ENCODE data around the gene FOXM1. TPM values are rescaled to one million over a fixed set of nuclear protein-coding genes. Genes with fewer than 3 reads are reported as not detected.

FOXM1 gene
- total and polyA plus RNA-seq, 2 of the 13 experiments (the other 11 are each of a cell fraction or from before 2014, with no cell fraction given): 17.1 to 25.9 TPM

DNA sequence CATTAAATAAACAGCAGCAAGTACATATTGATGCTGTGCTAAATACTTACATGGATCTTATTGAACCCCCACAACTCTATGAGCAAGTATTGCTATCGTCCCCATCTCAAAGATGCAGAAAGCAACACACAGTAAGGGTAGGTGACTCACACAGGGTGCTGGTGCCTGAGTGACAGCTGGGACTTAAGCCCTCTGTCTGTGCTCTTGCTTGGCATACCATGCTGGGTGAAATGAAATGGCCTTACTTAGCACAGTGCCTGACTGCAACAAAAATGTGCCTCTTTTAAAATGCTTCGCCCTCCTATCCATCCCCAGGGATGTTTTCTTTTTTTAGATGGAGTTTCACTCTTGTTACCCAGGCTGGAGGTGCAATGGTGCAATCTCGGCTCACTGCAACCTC lies 20.9 kb downstream of the FOXM1 start (continued):
- TF ChIP-seq, protein P1, sequence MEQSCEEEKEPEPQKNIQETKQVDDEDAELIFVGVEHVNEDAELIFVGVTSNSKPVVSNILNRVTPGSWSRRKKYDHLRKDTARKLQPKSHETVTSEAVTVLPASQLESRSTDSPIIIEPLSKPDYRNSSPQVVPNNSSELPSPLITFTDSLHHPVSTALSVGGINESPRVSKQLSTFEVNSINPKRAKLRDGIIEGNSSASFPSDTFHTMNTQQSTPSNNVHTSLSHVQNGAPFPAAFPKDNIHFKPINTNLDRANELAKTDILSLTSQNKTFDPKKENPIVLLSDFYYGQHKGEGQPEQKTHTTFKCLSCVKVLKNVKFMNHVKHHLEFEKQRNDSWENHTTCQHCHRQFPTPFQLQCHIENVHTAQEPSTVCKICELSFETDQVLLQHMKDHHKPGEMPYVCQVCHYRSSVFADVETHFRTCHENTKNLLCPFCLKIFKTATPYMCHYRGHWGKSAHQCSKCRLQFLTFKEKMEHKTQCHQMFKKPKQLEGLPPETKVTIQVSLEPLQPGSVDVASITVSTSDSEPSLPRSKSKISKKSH (CRISPR knock-in tag; IDR thresholded peaks at IDR 0.05; ENCODE audit: borderline replicate concordance): no peak

DNA sequence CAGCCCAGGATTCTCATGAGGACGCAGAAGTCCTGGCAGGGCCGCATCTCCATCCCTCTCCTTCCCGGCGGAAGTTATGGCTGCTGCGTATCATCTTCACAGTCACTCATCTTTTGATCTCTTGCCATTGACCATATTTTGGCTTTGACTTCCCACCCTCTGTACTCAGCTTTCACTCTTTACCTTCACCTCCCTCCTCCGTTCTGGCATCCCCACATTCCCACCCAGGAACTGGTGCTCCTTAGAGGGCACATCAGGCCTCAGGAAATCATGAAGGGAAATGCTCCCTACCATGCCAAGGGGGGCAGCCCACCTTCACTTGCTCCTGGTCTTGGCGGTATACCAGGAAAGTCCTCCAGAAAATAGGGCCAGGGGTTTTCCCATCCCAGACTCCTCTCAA lies 21.4 kb downstream of the FOXM1 start:
- no peak for FAIRE-seq
- H3K9me3 ChIP-seq (ENCODE audit: low read length): no peaks in the 10 kb centered on the region
- no TSS peak for BruUV-seq (replicated peaks)
- peaks cover 13% of the 10 kb centered on the region for H3K4me1 ChIP-seq (ENCODE audit: insufficient read depth, low read length)
- intact Hi-C loops (cut with micrococcal nuclease; ENCODE audit: unreplicated experiment) (no loop called here), in situ Hi-C loops (cut with HindIII; ENCODE audit: extremely low pct_ligation_motif_present, low pct_unique_long_range_greater_than_20kb) (no loop called here)
- H4K20me1 ChIP-seq (ENCODE audit: insufficient read depth, low read length): no peaks in the 10 kb centered on the region
- H3K4me3 ChIP-seq (replicated peaks in 1 of 3; ENCODE audit: insufficient read depth in 1 of 3, low read depth in 2 of 3, low read length in 3 of 3): no peak overlapping the region
- CTCF ChIA-PET (ENCODE audit: low intra/inter-chr PET ratio, low total read pairs): no interaction called here
- ATAC-seq: no peak
- POLR2A ChIA-PET: no interaction called here
- no peak overlapping the region for H2AFZ ChIP-seq (ENCODE audit: low read length)
- H3K79me2 ChIP-seq (ENCODE audit: insufficient read depth, low read length): no peaks in the 10 kb centered on the region
- WGBS (ENCODE audit: low lambda C conversion rate): 96% methylated on average over 7 of the region's 7 CpGs
- H3K36me3 ChIP-seq (replicated peaks in 1 of 2; ENCODE audit: control insufficient read depth in 1 of 2, insufficient read depth in 2 of 2, low read length in 2 of 2): peaks cover 4 to 27% of the 10 kb centered on the region in 2 experiments
- no peak overlapping the region for H3K4me2 ChIP-seq (ENCODE audit: low read depth, low read length)
- no peak overlapping the region for H3K9ac ChIP-seq (ENCODE audit: insufficient read depth, low read depth, low read length)
- no peak overlapping the region for H3K27ac ChIP-seq (ENCODE audit: extremely low read length, insufficient read depth, low read length)
- DNase-seq (ENCODE audit: low spot score): no peak
- no peaks in the 10 kb centered on the region for H3K27me3 ChIP-seq (ENCODE audit: control insufficient read depth in 1 of 2, insufficient read depth in 2 of 2, low read length in 2 of 2)
- TF ChIP-seq FOXA1 (IDR thresholded peaks at IDR 0.05): no peak
- no peak for TF ChIP-seq FOXA1 (CRISPR knock-in tag; IDR thresholded peaks at IDR 0.05)
- TF ChIP-seq, protein P2, sequence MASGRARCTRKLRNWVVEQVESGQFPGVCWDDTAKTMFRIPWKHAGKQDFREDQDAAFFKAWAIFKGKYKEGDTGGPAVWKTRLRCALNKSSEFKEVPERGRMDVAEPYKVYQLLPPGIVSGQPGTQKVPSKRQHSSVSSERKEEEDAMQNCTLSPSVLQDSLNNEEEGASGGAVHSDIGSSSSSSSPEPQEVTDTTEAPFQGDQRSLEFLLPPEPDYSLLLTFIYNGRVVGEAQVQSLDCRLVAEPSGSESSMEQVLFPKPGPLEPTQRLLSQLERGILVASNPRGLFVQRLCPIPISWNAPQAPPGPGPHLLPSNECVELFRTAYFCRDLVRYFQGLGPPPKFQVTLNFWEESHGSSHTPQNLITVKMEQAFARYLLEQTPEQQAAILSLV (CRISPR knock-in tag; IDR thresholded peaks at IDR 0.05; ENCODE audit: borderline replicate concordance): no peak
- TF ChIP-seq NFYB (CRISPR knock-in tag; IDR thresholded peaks at IDR 0.05): no peak
- TF ChIP-seq JARID2 (CRISPR knock-in tag; IDR thresholded peaks at IDR 0.05; ENCODE audit: insufficient replicate concordance): no peak
- TF ChIP-seq ZNF451 (CRISPR knock-in tag; IDR thresholded peaks at IDR 0.05): no peak
- no peak for TF ChIP-seq SCMH1 (CRISPR knock-in tag; IDR thresholded peaks at IDR 0.05; ENCODE audit: borderline replicate concordance)
- TF ChIP-seq MBD4 (IDR thresholded peaks at IDR 0.05; ENCODE audit: borderline replicate concordance, low read length): no peak
- no peak for TF ChIP-seq ZNF841 (CRISPR knock-in tag; IDR thresholded peaks at IDR 0.05; ENCODE audit: borderline replicate concordance)
- TF ChIP-seq GATA4 (IDR thresholded peaks at IDR 0.05; ENCODE audit: borderline replicate concordance, low read depth): no peak
- no peak for TF ChIP-seq SRSF1 (optimal IDR thresholded peaks at IDR 0.05; ENCODE audit: low read depth, low read length)
- TF ChIP-seq TBP (CRISPR knock-in tag; IDR thresholded peaks at IDR 0.05): no peak
- TF ChIP-seq RBM22 (optimal IDR thresholded peaks at IDR 0.05; ENCODE audit: low read length): no peak
- no peak for TF ChIP-seq FOXP1 (IDR thresholded peaks at IDR 0.05)
- no peak for TF ChIP-seq FOXP1 (CRISPR knock-in tag; IDR thresholded peaks at IDR 0.05)
- TF ChIP-seq, protein P3, sequence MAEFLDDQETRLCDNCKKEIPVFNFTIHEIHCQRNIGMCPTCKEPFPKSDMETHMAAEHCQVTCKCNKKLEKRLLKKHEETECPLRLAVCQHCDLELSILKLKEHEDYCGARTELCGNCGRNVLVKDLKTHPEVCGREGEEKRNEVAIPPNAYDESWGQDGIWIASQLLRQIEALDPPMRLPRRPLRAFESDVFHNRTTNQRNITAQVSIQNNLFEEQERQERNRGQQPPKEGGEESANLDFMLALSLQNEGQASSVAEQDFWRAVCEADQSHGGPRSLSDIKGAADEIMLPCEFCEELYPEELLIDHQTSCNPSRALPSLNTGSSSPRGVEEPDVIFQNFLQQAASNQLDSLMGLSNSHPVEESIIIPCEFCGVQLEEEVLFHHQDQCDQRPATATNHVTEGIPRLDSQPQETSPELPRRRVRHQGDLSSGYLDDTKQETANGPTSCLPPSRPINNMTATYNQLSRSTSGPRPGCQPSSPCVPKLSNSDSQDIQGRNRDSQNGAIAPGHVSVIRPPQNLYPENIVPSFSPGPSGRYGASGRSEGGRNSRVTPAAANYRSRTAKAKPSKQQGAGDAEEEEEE (CRISPR knock-in tag; IDR thresholded peaks at IDR 0.05; ENCODE audit: borderline replicate concordance): no peak
- TF ChIP-seq STAG1 (CRISPR knock-in tag; IDR thresholded peaks at IDR 0.05): no peak
- TF ChIP-seq ARNT2 (CRISPR knock-in tag; IDR thresholded peaks at IDR 0.05; ENCODE audit: low read depth): no peak
- no peak for TF ChIP-seq ZNF44 (CRISPR knock-in tag; IDR thresholded peaks at IDR 0.05)
- TF ChIP-seq, protein P4, sequence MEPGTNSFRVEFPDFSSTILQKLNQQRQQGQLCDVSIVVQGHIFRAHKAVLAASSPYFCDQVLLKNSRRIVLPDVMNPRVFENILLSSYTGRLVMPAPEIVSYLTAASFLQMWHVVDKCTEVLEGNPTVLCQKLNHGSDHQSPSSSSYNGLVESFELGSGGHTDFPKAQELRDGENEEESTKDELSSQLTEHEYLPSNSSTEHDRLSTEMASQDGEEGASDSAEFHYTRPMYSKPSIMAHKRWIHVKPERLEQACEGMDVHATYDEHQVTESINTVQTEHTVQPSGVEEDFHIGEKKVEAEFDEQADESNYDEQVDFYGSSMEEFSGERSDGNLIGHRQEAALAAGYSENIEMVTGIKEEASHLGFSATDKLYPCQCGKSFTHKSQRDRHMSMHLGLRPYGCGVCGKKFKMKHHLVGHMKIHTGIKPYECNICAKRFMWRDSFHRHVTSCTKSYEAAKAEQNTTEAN (CRISPR knock-in tag; conservative IDR thresholded peaks at IDR 0.05): no peak
